ENCODE measurements around the gene UBE2G2.
A peak's percentile ranks its signal among the peaks of the same experiment; 100 is the strongest.

Gene UBE2G2

DNA sequence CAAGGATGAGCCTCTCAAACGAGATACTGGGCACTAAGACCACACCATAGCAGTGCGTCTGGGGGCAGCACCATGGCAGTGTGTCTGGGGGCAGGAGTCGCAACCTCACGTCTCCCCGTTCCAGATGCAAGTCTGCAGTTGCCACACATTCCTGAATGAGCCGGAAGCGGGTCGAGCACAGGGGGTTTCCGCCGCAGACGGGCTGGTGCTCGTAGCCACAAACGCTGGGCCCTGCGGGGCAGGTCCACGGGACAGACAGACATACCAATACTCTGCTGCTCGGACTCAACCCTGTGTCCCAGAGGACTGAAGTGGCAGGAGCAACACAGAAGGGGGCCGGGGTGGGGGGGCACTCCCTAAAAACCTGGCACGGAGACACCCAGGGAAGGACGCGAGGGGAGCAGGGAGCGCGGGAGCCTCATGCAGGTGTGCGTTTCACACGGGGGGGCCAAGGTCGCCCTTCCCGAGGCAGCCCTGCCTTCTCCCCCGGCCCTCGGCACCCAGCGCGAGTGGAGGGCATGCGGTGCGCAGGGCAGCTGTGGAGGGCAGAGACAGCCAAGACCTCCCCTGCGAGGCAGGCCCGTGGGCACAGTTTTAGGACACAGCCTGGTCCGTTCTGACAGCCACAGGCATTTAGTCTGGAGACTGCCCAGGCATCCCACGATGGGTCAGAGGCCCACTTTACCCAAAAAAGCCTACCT is 47.4 kb upstream of the UBE2G2 start:
- ATAC-seq, result no peak
- TF ChIP-seq CSDC2 (CRISPR knock-in tag; IDR thresholded peaks at IDR 0.05) (no peak), RARB (CRISPR knock-in tag; IDR thresholded peaks at IDR 0.05) (no peak), TOX (CRISPR knock-in tag; IDR thresholded peaks at IDR 0.05; ENCODE audit: borderline replicate concordance) (no peak), ZNF70 (CRISPR knock-in tag; IDR thresholded peaks at IDR 0.05) (no peak), ISL1 (CRISPR knock-in tag; IDR thresholded peaks at IDR 0.05) (no peak), PPARA (CRISPR knock-in tag; IDR thresholded peaks at IDR 0.05; ENCODE audit: borderline replicate concordance) (no peak), BACH2 (CRISPR knock-in tag; IDR thresholded peaks at IDR 0.05; ENCODE audit: borderline replicate concordance) (no peak), ZNF8 (CRISPR knock-in tag; IDR thresholded peaks at IDR 0.05) (no peak), GLIS3 (CRISPR knock-in tag; IDR thresholded peaks at IDR 0.05) (no peak), ESRRG (CRISPR knock-in tag; IDR thresholded peaks at IDR 0.05) (no peak), ZC3H10 (CRISPR knock-in tag; IDR thresholded peaks at IDR 0.05) (no peak), SNAI2 (CRISPR knock-in tag; IDR thresholded peaks at IDR 0.05) (no peak), ARNTL (CRISPR knock-in tag; IDR thresholded peaks at IDR 0.05; ENCODE audit: borderline replicate concordance, low read depth) (no peak), OSR1 (CRISPR knock-in tag; IDR thresholded peaks at IDR 0.05) (no peak), ZFP3 (CRISPR knock-in tag; IDR thresholded peaks at IDR 0.05) (no peak), ZNF565 (CRISPR knock-in tag; conservative IDR thresholded peaks at IDR 0.05; ENCODE audit: low read depth) (no peak), TCF4 (CRISPR knock-in tag; IDR thresholded peaks at IDR 0.05; ENCODE audit: borderline replicate concordance) (no peak)
- TF ChIP-seq, protein P1, sequence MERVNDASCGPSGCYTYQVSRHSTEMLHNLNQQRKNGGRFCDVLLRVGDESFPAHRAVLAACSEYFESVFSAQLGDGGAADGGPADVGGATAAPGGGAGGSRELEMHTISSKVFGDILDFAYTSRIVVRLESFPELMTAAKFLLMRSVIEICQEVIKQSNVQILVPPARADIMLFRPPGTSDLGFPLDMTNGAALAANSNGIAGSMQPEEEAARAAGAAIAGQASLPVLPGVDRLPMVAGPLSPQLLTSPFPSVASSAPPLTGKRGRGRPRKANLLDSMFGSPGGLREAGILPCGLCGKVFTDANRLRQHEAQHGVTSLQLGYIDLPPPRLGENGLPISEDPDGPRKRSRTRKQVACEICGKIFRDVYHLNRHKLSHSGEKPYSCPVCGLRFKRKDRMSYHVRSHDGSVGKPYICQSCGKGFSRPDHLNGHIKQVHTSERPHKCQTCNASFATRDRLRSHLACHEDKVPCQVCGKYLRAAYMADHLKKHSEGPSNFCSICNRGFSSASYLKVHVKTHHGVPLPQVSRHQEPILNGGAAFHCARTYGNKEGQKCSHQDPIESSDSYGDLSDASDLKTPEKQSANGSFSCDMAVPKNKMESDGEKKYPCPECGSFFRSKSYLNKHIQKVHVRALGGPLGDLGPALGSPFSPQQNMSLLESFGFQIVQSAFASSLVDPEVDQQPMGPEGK (CRISPR knock-in tag; IDR thresholded peaks at IDR 0.05; ENCODE audit: borderline replicate concordance), result no peak
- TF ChIP-seq, protein P2, sequence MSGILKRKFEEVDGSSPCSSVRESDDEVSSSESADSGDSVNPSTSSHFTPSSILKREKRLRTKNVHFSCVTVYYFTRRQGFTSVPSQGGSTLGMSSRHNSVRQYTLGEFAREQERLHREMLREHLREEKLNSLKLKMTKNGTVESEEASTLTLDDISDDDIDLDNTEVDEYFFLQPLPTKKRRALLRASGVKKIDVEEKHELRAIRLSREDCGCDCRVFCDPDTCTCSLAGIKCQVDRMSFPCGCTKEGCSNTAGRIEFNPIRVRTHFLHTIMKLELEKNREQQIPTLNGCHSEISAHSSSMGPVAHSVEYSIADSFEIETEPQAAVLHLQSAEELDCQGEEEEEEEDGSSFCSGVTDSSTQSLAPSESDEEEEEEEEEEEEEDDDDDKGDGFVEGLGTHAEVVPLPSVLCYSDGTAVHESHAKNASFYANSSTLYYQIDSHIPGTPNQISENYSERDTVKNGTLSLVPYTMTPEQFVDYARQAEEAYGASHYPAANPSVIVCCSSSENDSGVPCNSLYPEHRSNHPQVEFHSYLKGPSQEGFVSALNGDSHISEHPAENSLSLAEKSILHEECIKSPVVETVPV (CRISPR knock-in tag; IDR thresholded peaks at IDR 0.05), result no peak
- TF ChIP-seq, protein P3, sequence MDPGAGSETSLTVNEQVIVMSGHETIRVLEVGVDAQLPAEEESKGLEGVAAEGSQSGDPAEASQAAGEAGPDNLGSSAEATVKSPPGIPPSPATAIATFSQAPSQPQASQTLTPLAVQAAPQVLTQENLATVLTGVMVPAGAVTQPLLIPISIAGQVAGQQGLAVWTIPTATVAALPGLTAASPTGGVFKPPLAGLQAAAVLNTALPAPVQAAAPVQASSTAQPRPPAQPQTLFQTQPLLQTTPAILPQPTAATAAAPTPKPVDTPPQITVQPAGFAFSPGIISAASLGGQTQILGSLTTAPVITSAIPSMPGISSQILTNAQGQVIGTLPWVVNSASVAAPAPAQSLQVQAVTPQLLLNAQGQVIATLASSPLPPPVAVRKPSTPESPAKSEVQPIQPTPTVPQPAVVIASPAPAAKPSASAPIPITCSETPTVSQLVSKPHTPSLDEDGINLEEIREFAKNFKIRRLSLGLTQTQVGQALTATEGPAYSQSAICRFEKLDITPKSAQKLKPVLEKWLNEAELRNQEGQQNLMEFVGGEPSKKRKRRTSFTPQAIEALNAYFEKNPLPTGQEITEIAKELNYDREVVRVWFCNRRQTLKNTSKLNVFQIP (CRISPR knock-in tag; IDR thresholded peaks at IDR 0.05; ENCODE audit: borderline replicate concordance, low read depth), result no peak

DNA sequence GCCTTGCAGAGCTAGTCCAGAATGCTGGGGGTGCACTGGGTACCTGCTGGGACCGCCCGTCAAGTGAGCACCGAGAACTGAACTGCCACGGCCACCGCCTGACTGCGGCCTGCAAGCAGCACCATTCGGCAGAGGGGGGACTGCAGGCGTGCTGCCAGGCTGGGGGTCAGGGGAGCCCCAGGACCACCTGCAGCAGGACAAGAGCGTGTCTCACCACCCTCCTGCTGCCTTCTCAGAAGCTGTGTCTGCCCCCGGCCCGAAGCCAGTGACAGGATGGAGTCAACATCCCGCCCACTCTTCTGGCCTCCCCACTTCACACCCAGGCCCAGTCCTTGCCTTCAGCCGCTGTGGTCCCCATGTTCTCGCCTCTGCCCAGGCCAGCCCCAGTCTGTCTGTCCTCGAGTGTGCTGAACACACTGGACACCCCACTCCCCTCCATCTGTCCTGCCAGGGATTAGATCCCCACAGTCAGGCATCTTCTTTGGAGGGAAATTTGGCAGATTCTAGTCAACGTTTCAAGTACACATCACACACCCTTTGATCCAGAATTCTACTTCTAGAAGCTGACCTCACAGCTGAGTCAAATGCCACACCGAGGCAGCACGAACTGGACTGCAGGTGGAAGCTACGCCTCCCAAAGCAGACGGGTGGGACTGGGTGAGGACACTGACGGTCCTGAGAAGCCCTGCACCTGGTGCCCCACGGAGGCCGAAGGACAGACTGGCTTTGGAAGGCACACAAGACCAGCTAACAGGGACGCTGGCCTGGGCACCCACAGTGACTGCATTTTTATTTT is 45.8 kb upstream of the UBE2G2 start:
- peak; percentile 4; the same call in 1 of the 3 replicates for ATAC-seq
- no peak for TF ChIP-seq GLIS3 (CRISPR knock-in tag; IDR thresholded peaks at IDR 0.05)
- TF ChIP-seq ZNF70 (CRISPR knock-in tag; IDR thresholded peaks at IDR 0.05), result no peak
- TF ChIP-seq, protein P2 (CRISPR knock-in tag; IDR thresholded peaks at IDR 0.05), result no peak
- TF ChIP-seq CSDC2 (CRISPR knock-in tag; IDR thresholded peaks at IDR 0.05), result no peak
- TF ChIP-seq BACH2 (CRISPR knock-in tag; IDR thresholded peaks at IDR 0.05; ENCODE audit: borderline replicate concordance), result no peak
- no peak for TF ChIP-seq OSR1 (CRISPR knock-in tag; IDR thresholded peaks at IDR 0.05)
- TF ChIP-seq, protein P1 (CRISPR knock-in tag; IDR thresholded peaks at IDR 0.05; ENCODE audit: borderline replicate concordance), result no peak
- TF ChIP-seq ZC3H10 (CRISPR knock-in tag; IDR thresholded peaks at IDR 0.05), result no peak
- no peak for TF ChIP-seq SNAI2 (CRISPR knock-in tag; IDR thresholded peaks at IDR 0.05)
- no peak for TF ChIP-seq ZNF8 (CRISPR knock-in tag; IDR thresholded peaks at IDR 0.05)
- TF ChIP-seq, protein P4, sequence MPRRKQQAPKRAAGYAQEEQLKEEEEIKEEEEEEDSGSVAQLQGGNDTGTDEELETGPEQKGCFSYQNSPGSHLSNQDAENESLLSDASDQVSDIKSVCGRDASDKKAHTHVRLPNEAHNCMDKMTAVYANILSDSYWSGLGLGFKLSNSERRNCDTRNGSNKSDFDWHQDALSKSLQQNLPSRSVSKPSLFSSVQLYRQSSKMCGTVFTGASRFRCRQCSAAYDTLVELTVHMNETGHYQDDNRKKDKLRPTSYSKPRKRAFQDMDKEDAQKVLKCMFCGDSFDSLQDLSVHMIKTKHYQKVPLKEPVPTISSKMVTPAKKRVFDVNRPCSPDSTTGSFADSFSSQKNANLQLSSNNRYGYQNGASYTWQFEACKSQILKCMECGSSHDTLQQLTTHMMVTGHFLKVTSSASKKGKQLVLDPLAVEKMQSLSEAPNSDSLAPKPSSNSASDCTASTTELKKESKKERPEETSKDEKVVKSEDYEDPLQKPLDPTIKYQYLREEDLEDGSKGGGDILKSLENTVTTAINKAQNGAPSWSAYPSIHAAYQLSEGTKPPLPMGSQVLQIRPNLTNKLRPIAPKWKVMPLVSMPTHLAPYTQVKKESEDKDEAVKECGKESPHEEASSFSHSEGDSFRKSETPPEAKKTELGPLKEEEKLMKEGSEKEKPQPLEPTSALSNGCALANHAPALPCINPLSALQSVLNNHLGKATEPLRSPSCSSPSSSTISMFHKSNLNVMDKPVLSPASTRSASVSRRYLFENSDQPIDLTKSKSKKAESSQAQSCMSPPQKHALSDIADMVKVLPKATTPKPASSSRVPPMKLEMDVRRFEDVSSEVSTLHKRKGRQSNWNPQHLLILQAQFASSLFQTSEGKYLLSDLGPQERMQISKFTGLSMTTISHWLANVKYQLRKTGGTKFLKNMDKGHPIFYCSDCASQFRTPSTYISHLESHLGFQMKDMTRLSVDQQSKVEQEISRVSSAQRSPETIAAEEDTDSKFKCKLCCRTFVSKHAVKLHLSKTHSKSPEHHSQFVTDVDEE (CRISPR knock-in tag; IDR thresholded peaks at IDR 0.05), result no peak

Data from SK-N-SH treated with all-trans-retinoic acid at 6 μM for 48 hours (cell line).